ENCODE results near the gene IFI35.
"Not testable (repeated sequence)": the region's sequence is repeated elsewhere in the genome, so short reads cannot be mapped to it uniquely, and the experiment has no call there.

Gene IFI35

DNA sequence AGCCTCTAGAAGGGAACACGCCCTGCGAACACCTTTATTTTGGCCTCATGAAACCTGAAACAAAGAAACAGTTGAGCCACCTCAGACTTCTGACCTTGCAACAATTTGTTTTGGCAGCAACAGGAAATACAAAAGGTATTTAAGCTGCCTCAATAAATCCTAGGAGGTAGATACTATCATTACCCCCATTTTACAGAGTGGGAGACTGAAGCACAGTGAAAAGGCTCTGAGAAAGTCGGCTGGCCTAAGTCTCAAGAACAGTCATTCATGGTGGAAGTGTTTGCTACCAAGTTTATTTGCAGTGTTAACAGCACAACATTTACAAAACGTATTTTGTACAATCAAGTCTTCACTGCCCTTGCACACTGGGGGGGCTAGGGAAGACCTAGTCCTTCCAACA lies 37.4 kb downstream of the IFI35 start:
- in situ Hi-C loops (cut with MboI; ENCODE audit: low sequenced_read_pairs): no loop called here

DNA sequence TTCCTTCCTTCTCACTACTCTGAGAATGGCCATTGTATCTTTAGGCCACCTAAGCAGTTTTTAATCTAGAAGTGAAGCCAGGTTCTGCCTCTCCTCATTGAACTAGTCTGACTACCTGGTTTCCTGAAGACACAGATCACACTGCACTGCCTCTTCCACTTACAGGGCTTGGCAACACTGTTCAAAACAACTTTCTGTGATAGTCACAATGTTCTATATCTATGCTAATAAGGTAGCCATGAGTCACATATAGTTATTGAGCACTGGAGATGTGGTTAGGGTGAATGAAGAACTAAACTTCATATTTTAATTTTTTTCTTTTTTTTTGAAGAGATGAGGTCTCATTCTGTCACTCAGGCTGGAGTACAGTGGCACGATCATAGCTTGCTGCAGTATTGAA lies 45.4 kb downstream of the IFI35 start:
- in situ Hi-C loops (cut with MboI; ENCODE audit: low sequenced_read_pairs): no loop called here

DNA sequence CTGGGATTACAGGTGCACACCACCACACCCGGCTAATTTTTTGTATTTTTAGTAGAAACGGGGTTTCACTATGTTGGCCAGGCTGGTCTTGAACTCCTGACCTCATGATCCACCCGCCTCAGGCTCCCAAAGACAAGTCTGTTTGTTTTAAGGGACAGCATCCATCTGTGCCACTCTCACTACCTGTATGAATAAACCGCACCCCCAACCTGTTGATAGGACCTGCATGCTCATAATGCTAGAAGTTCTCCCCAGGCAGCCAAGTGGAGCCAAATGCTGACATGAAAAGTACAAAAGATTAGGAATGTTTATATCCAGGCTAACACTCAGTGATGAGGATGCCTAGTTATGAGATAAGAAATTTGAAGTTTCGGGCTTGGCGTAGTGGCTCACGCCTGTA lies 46.4 kb downstream of the IFI35 start:
- in situ Hi-C loops (cut with MboI; ENCODE audit: low sequenced_read_pairs): not testable (repeated sequence)

DNA sequence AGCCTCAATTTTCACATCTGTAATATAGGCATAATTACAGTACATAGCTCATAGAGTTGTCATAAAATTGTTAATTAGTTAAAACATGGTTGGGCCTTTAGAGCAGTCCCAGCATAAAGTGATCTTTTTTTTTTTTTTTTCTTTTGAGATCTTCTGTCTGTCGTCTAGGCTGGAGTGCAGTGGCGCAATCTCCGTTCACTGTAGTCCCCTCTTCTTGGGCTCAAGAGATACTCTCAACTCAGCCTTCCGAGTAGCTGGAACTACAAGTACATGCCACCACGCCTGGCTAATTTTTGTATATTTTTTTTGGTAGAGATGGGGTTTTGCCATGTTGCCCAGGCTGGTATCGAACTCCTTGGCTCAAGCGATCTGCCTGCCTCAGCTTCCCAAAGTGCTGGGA lies 49.5 kb downstream of the IFI35 start:
- in situ Hi-C loops (cut with MboI; ENCODE audit: low sequenced_read_pairs): no loop called here

DNA sequence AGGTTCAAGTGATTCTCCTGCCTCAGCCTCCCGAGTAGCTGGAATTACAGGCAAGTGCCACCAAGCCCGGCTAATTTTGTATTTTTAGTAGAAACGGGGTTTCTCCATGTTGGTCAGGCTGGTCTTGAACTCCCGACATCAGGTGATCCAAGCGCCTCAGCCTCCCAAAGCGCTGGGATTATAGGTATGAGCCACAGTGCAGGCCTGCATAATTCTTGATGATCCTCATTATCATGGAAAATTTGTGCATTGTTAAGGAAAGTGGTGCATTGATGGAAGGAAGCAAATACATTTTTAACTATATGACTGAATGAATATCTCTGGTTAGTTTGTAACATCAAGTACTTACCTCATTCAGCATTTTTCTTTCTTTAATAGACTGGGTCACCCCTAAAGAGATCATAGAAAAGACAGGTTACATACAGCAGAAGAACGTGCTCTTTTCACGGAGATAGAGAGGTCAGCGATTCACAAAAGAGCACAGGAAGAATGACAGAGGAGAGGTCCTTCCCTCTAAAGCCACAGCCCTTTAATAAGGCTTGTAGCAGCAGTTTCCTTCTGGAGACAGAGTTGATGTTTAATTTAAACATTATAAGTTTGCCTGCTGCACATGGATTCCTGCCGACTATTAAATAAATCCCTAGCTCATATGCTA lies 56.5 kb downstream of the IFI35 start:
- in situ Hi-C loops (cut with MboI; ENCODE audit: low sequenced_read_pairs): no loop called here
